Hepatocyte (in vitro differentiated cells): Measurements from ENCODE around the gene ZNF653.

Experiments
- EZH2 ChIP-seq: fragments of 200-600 bp; sonication (generic); IDR thresholded peaks from 2 replicates; pipeline ENCODE4 v1.6.1; 2016; ENCODE audit warnings: antibody characterized with exemption, mild to moderate bottlenecking, borderline replicate concordance
- EZH2phosphoT487 ChIP-seq: fragments of 200-600 bp; sonication (generic); IDR thresholded peaks from one replicate; pipeline ENCODE4 v1.6.1; 2018; ENCODE audit warnings: antibody characterized with exemption, mild to moderate bottlenecking, low read depth, moderate library complexity; ENCODE audit not compliant: unreplicated experiment, severe bottlenecking
- TF ChIP-seq, protein P1 (sequence below): fragments of 200-600 bp; sonication (generic); IDR thresholded peaks from 2 replicates; pipeline ENCODE4 v1.5.1; 2016; ENCODE audit warnings: antibody characterized with exemption, mild to moderate bottlenecking; ENCODE audit not compliant: poor library complexity

DNA sequence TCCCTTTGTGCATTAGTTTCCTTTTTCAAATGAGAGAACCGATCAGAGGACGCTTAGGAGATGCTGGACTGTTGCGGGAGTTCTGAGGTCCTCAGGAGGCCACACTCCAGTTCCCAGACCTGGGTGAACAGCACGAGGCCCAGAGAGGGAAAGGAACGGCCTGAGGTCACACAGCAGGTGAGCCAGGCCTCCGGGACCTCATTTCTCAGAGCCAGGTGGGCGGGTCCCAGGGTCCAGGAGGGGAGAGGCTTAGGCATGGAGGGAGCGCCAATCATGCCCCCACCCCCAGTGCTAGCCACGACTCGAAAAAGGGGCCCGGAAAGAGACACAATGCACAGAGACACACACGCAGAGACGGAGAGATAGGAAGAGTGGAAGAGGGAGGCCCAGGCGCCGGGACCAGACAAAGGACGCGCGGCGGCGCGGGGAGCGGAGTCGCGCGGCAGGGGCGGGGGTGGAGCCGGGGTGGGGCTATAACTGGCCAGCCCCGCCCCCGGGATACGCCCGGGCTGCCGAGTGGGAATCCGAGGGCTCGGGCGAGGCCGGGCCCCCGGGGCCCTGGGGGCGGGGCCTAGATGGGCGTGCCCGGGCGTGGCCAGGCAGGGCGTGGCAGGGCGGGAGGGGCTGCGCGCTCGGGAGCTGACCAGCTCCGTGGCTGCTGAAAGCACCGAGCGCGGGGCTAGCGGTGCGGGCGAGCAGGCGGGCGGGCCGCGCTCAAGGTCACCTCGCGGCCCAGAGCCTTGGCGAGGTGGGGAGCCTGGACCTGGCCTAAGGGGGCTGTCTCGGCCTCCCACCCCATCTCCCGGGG, 26.3 kb downstream of the ZNF653 start:
- TF ChIP-seq, protein P1, sequence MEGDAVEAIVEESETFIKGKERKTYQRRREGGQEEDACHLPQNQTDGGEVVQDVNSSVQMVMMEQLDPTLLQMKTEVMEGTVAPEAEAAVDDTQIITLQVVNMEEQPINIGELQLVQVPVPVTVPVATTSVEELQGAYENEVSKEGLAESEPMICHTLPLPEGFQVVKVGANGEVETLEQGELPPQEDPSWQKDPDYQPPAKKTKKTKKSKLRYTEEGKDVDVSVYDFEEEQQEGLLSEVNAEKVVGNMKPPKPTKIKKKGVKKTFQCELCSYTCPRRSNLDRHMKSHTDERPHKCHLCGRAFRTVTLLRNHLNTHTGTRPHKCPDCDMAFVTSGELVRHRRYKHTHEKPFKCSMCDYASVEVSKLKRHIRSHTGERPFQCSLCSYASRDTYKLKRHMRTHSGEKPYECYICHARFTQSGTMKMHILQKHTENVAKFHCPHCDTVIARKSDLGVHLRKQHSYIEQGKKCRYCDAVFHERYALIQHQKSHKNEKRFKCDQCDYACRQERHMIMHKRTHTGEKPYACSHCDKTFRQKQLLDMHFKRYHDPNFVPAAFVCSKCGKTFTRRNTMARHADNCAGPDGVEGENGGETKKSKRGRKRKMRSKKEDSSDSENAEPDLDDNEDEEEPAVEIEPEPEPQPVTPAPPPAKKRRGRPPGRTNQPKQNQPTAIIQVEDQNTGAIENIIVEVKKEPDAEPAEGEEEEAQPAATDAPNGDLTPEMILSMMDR = no peak
- TF ChIP-seq EZH2 = no peak
- peak; percentile 16 for TF ChIP-seq EZH2phosphoT487
